ENCODE data around the gene INTS14. TPM values are rescaled to one million over a fixed set of nuclear protein-coding genes. Genes with fewer than 3 reads are reported as not detected.

The INTS14 gene
- total and polyA plus RNA-seq, 4 experiments from 2014 or later, result 27.1 to 40.3 (median 33.2) TPM

DNA sequence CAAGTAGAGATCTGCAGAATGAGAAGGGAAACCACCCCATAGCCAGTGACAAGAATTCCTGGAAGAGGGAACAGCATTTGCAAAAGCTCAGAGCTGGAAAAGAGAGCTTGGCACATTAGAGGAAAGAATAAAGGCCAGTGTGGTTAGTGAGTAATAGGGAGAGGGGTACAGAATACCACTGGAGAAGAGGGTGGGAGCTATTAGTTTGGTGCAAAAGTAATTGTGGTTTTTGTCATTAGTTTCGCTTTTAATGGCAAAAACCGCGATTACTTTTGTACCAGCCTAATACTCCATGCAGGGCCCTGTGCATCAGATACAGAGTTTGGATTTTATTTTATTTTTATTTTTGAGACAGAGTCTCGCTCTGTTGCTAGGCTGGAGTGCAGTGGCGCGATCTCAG lies 20.6 kb upstream of the INTS14 start:
- Histone ChIP-seq H3K27me3 (ENCODE audit: insufficient read depth, low read length) (no peaks in the 10 kb centered on the region), H3K27ac (ENCODE audit: low read depth, low read length) (no peak overlapping the region), H3K4me1 (ENCODE audit: insufficient read depth, low read length) (peaks cover 16% of the 10 kb centered on the region), H3K4me3 (ENCODE audit: low read length in 2 of 2) (no peak overlapping the region), H3K9me3 (ENCODE audit: control insufficient read depth in 1 of 2, low read length in 2 of 2) (no peaks in the 10 kb centered on the region), H3K36me3 (ENCODE audit: insufficient read depth, low read length) (no peaks in the 10 kb centered on the region)
- Mint-ChIP-seq H3K27me3 (no peaks in the 10 kb centered on the region), H3K9me3 (peaks cover 0 to 1% (median 0%) of the 10 kb centered on the region in 8 donors), H3K4me3 (peak overlapping the region; percentile 39 to 82 (median 58)), H3K36me3 (peaks cover 2 to 10% of the 10 kb centered on the region in 2 donors), H3K27ac (peak overlapping the region in 4 of 7 donors; percentile 42 to 88 (median 68)), H3K4me1 (peaks cover 7 to 12% (median 8%) of the 10 kb centered on the region in 4 donors)
- CTCF ChIA-PET (ENCODE audit: partially characterized antibody), result interaction anchor here (1.0 to 1.5 kb wide), 4 partner anchors 204 to 238 kb away, joined by 3 to 5 read pairs (median 4); partner anchors contain the start of gene RAB11A
- intact Hi-C loops (cut with micrococcal nuclease), result no loop called here
- DNase-seq, result no peak
- POLR2A ChIA-PET (ENCODE audit: partially characterized antibody), result interaction anchor here (0.6 kb wide), 1 partner anchor 201 kb away, joined by 3 read pairs; no protein-coding TSS in a partner anchor

- Mint-ChIP-seq H3K4me1 (peaks cover 7 to 12% (median 8%) of the 10 kb centered on the region in 4 donors), H3K4me3 (peak overlapping the region in 1 of 8 donors; percentile 82)
- POLR2A ChIA-PET (ENCODE audit: partially characterized antibody), result interaction anchor here (0.6 kb wide), 1 partner anchor 202 kb away, joined by 3 read pairs; no protein-coding TSS in a partner anchor
These were observed 19.8 kb upstream of the INTS14 start for GRCh38 chr15:65630760-65631159.

DNA sequence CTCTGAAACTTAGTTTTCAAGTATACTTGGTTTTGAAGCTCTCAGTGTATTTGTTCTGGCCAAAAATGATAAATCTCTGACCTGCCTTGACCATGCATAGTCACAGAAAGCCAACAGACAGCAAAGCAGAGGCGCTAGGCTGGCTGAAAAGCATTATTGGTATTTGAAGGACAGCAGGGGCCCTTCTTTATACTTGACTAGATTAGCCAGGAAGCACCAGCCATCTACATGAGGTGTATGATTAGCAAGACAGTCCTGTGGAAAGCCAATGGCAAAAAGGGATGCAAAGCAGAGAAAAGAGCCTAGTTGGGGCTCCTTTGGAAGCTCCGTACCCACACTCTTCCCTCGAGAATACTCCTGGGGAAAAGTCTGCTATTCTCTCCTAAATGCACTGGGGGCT lies 18.6 kb upstream of the INTS14 start:
- H3K4me1 ChIP-seq (ENCODE audit: insufficient read depth, low read length), result peaks cover 16% of the 10 kb centered on the region
- Mint-ChIP-seq H3K27ac (no peak overlapping the region), H3K4me3 (no peak overlapping the region), H3K9me3 (peaks cover 0 to 1% (median 0%) of the 10 kb centered on the region in 8 donors), H3K4me1 (peaks cover 7 to 12% (median 8%) of the 10 kb centered on the region in 4 donors), H3K36me3 (peaks cover 12 to 26% of the 10 kb centered on the region in 2 donors), H3K27me3 (no peaks in the 10 kb centered on the region)
- DNase-seq, result no peak
- CTCF ChIA-PET (ENCODE audit: partially characterized antibody), result interaction anchor here (1.1 to 2.1 kb wide), 5 partner anchors 9 to 209 kb away, joined by 3 to 10 read pairs (median 3); no protein-coding TSS in a partner anchor
- H3K4me3 ChIP-seq (ENCODE audit: low read length in 2 of 2), result no peak overlapping the region
- H3K27me3 ChIP-seq (ENCODE audit: insufficient read depth, low read length), result no peaks in the 10 kb centered on the region
- POLR2A ChIA-PET (ENCODE audit: partially characterized antibody), result no interaction called here
- intact Hi-C loops (cut with micrococcal nuclease), result no loop called here
- H3K36me3 ChIP-seq (ENCODE audit: insufficient read depth, low read length), result no peaks in the 10 kb centered on the region
- no peaks in the 10 kb centered on the region for H3K9me3 ChIP-seq (ENCODE audit: control insufficient read depth in 1 of 2, low read length in 2 of 2)
- no peak overlapping the region for H3K27ac ChIP-seq (ENCODE audit: low read depth, low read length)

More at GRCh38 chr15:65630760-65631159, 19.8 kb upstream of the INTS14 start:
- Histone ChIP-seq H3K9me3 (ENCODE audit: control insufficient read depth in 1 of 2, low read length in 2 of 2) (no peaks in the 10 kb centered on the region), H3K4me3 (ENCODE audit: low read length in 2 of 2) (no peak overlapping the region), H3K4me1 (ENCODE audit: insufficient read depth, low read length) (peaks cover 16% of the 10 kb centered on the region), H3K27ac (ENCODE audit: low read depth, low read length) (no peak overlapping the region), H3K27me3 (ENCODE audit: insufficient read depth, low read length) (no peaks in the 10 kb centered on the region), H3K36me3 (ENCODE audit: insufficient read depth, low read length) (no peaks in the 10 kb centered on the region)
- intact Hi-C loops (cut with micrococcal nuclease), result no loop called here
- no peaks in the 10 kb centered on the region for H3K27me3 Mint-ChIP-seq
- H3K9me3 Mint-ChIP-seq, result peaks cover 0 to 1% (median 0%) of the 10 kb centered on the region in 8 donors
- CTCF ChIA-PET (ENCODE audit: partially characterized antibody), result interaction anchor here (1.5 kb wide), 2 partner anchors 205 to 238 kb away, joined by 4 read pairs; partner anchors contain the start of gene RAB11A
- H3K27ac Mint-ChIP-seq, result no peak overlapping the region
- no peak for DNase-seq
- H3K36me3 Mint-ChIP-seq, result peaks cover 4 to 16% of the 10 kb centered on the region in 2 donors

- intact Hi-C loops (cut with micrococcal nuclease), result no loop called here
- Histone ChIP-seq H3K9me3 (ENCODE audit: control insufficient read depth in 1 of 2, low read length in 2 of 2) (no peaks in the 10 kb centered on the region), H3K4me3 (ENCODE audit: low read length in 2 of 2) (no peak overlapping the region), H3K27ac (ENCODE audit: low read depth, low read length) (no peak overlapping the region), H3K36me3 (ENCODE audit: insufficient read depth, low read length) (no peaks in the 10 kb centered on the region), H3K27me3 (ENCODE audit: insufficient read depth, low read length) (no peaks in the 10 kb centered on the region), H3K4me1 (ENCODE audit: insufficient read depth, low read length) (peaks cover 11% of the 10 kb centered on the region)
- H3K9me3 Mint-ChIP-seq, result peaks cover 0 to 1% (median 0%) of the 10 kb centered on the region in 8 donors
- H3K36me3 Mint-ChIP-seq, result peaks cover 17 to 35% of the 10 kb centered on the region in 2 donors
- no peak overlapping the region for H3K27ac Mint-ChIP-seq
- H3K4me3 Mint-ChIP-seq, result no peak overlapping the region
- no peaks in the 10 kb centered on the region for H3K27me3 Mint-ChIP-seq
- POLR2A ChIA-PET (ENCODE audit: partially characterized antibody), result no interaction called here
- DNase-seq, result no peak
- H3K4me1 Mint-ChIP-seq, result peaks cover 5 to 12% (median 6%) of the 10 kb centered on the region in 4 donors
- CTCF ChIA-PET (ENCODE audit: partially characterized antibody), result no interaction called here
These were observed 15.9 kb upstream of the INTS14 start for GRCh38 chr15:65626856-65627255.

DNA sequence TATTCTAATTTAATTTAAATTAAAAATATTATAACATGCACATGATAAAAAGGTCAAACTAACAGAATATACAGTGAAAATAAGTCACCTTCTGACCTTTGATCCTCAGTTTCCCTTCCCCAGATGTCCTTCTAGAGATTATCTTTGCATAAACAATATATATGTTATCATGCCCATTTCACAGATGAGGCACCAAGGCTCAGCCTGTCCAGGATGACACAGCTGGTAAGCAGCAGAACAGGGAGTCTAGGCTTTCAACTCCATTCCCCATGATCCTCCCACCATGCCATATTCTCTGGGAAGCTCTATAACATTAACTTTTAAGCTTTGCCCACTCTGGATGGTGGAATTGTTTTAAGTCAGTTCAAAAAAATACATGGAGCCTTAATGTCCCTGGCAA lies 12.2 kb upstream of the INTS14 start:
- Histone ChIP-seq H3K4me1 (ENCODE audit: insufficient read depth, low read length) (no peaks in the 10 kb centered on the region), H3K36me3 (ENCODE audit: insufficient read depth, low read length) (no peaks in the 10 kb centered on the region), H3K9me3 (ENCODE audit: control insufficient read depth in 1 of 2, low read length in 2 of 2) (no peaks in the 10 kb centered on the region), H3K4me3 (ENCODE audit: low read length in 2 of 2) (no peak overlapping the region), H3K27ac (ENCODE audit: low read depth, low read length) (no peak overlapping the region), H3K27me3 (ENCODE audit: insufficient read depth, low read length) (no peaks in the 10 kb centered on the region)
- Mint-ChIP-seq H3K36me3 (peaks cover 18 to 35% of the 10 kb centered on the region in 2 donors), H3K9me3 (peaks cover 0 to 1% (median 0%) of the 10 kb centered on the region in 8 donors), H3K4me1 (no peaks in the 10 kb centered on the region), H3K27me3 (no peaks in the 10 kb centered on the region), H3K27ac (peak overlapping the region in 1 of 7 donors; percentile 59), H3K4me3 (no peak overlapping the region)
- intact Hi-C loops (cut with micrococcal nuclease), result no loop called here
- ChIA-PET CTCF (ENCODE audit: partially characterized antibody) (interaction anchor here (1.8 kb wide), 1 partner anchor 15 kb away, joined by 4 read pairs; no protein-coding TSS in a partner anchor), POLR2A (ENCODE audit: partially characterized antibody) (no interaction called here)
- DNase-seq, result no peak

DNA sequence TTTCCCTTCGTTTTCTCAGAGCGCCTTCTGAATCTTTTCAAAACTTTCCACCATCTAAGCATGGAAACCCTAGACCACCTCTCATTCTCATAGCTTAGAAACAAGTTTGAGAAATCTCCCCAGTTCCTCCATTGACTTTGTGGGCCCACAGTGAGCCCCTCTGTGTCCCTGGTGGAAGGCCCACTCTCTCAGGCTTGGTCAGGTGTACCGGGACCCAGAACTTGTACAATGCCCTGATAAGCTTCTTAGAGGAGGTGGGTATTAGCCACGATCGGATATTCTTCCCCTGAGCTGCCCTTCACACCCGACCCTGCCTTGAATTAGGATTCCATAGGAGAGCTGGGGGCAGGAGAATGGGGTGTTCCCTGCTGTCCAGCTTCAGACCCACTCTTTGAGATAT lies 10.7 kb upstream of the INTS14 start, which contains the start of gene SLC24A1:
SLC24A1 (plus strand) TSS at position 301 of the 400 bp plus-strand sequence. CDS start 2,143 bp downstream, outside the sequence.
- Histone ChIP-seq H3K9me3 (ENCODE audit: control insufficient read depth in 1 of 2, low read length in 2 of 2) (no peaks in the 10 kb centered on the region), H3K4me3 (ENCODE audit: low read length in 2 of 2) (no peak within 1 kb of the TSS), H3K27ac (ENCODE audit: low read depth, low read length) (no peak within 1 kb of the TSS), H3K27me3 (ENCODE audit: insufficient read depth, low read length) (no peaks in the 10 kb centered on the region), H3K4me1 (ENCODE audit: insufficient read depth, low read length) (no peaks in the 10 kb centered on the region), H3K36me3 (ENCODE audit: insufficient read depth, low read length) (no peaks in the 10 kb centered on the region)
- DNase-seq, result no peak
- peaks cover 17 to 26% of the 10 kb centered on the region in 2 donors for H3K36me3 Mint-ChIP-seq
- intact Hi-C loops (cut with micrococcal nuclease), result no loop called here
- H3K9me3 Mint-ChIP-seq, result no peaks in the 10 kb centered on the region
- ChIA-PET CTCF (ENCODE audit: partially characterized antibody) (interaction anchor here (0.8 to 1.8 kb wide), 2 partner anchors 17 to 241 kb away, joined by 3 to 4 read pairs; no protein-coding TSS in a partner anchor), POLR2A (ENCODE audit: partially characterized antibody) (interaction anchor here (1.2 kb wide), 1 partner anchor 10 kb away, joined by 3 read pairs; the partner anchor contains the start of gene INTS14)
- H3K27me3 Mint-ChIP-seq, result no peaks in the 10 kb centered on the region
- no peak within 1 kb of the TSS for H3K4me3 Mint-ChIP-seq
- peaks cover 0 to 2% (median 0%) of the 10 kb centered on the region in 4 donors for H3K4me1 Mint-ChIP-seq
- H3K27ac Mint-ChIP-seq, result peak within 1 kb of the TSS in 1 of 7 donors; percentile 43

- no peak for DNase-seq
- H3K4me3 ChIP-seq (ENCODE audit: low read length in 2 of 2), result no peak overlapping the region
- no peak overlapping the region for H3K27ac ChIP-seq (ENCODE audit: low read depth, low read length)
- ChIA-PET CTCF (ENCODE audit: partially characterized antibody) (no interaction called here), POLR2A (ENCODE audit: partially characterized antibody) (interaction anchor here (1.2 kb wide), 1 partner anchor 10 kb away, joined by 3 read pairs; the partner anchor contains the start of gene INTS14)
- H3K27me3 ChIP-seq (ENCODE audit: insufficient read depth, low read length), result no peaks in the 10 kb centered on the region
- H3K9me3 ChIP-seq (ENCODE audit: control insufficient read depth in 1 of 2, low read length in 2 of 2), result no peaks in the 10 kb centered on the region
- peak overlapping the region in 1 of 7 donors; percentile 43 for H3K27ac Mint-ChIP-seq
- H3K9me3 Mint-ChIP-seq, result no peaks in the 10 kb centered on the region
- peaks cover 0 to 2% (median 0%) of the 10 kb centered on the region in 4 donors for H3K4me1 Mint-ChIP-seq
- no peaks in the 10 kb centered on the region for H3K4me1 ChIP-seq (ENCODE audit: insufficient read depth, low read length)
- no peak overlapping the region for H3K4me3 Mint-ChIP-seq
- intact Hi-C loops (cut with micrococcal nuclease), result no loop called here
- no peaks in the 10 kb centered on the region for H3K27me3 Mint-ChIP-seq
- peaks cover 15 to 20% of the 10 kb centered on the region in 2 donors for H3K36me3 Mint-ChIP-seq
- H3K36me3 ChIP-seq (ENCODE audit: insufficient read depth, low read length), result no peaks in the 10 kb centered on the region
These were observed 9.9 kb upstream of the INTS14 start for GRCh38 chr15:65620833-65621232.

All from CD4-positive, alpha-beta memory T cell (primary cell).